HepG2 (cell line): Measurements from ENCODE around the gene RARA. TPM values are rescaled to one million over a fixed set of nuclear protein-coding genes. Genes with fewer than 3 reads are reported as not detected.

Source experiments
- AKAP8 ChIP-seq: sonication (generic); formaldehyde crosslinking; IDR thresholded peaks from 2 replicates; pipeline ENCODE4 v1.5.1; 2020; ENCODE audit warnings: mild to moderate bottlenecking, missing genetic modification reagents
- CENPT ChIP-seq: sonication (generic); formaldehyde crosslinking; IDR thresholded peaks from 2 replicates; pipeline ENCODE4 v1.8.0; 2022; ENCODE audit warnings: low read depth, mild to moderate bottlenecking, moderate library complexity, missing genetic modification reagents
- DNMT3B ChIP-seq: conservative IDR thresholded peaks from 2 replicates; pipeline ENCODE4 v1.6.1; 2016; ENCODE audit warnings: missing biosample characterization, control low read depth
- HINFP ChIP-seq: sonication (generic); formaldehyde crosslinking; IDR thresholded peaks from 2 replicates; pipeline ENCODE4 v1.4.0; 2020; ENCODE audit warnings: low read depth, mild to moderate bottlenecking, missing genetic modification reagents
- ISX ChIP-seq: sonication (generic); formaldehyde crosslinking; conservative IDR thresholded peaks from 2 replicates; pipeline ENCODE4 v1.5.0; 2020; ENCODE audit warnings: missing genetic modification reagents
- PRMT3 ChIP-seq: sonication (generic); formaldehyde crosslinking; IDR thresholded peaks from 2 replicates; pipeline ENCODE4 v1.8.1; 2022; ENCODE audit warnings: low read depth, mild to moderate bottlenecking, moderate library complexity, missing genetic modification reagents, borderline replicate concordance
- SALL2 ChIP-seq: sonication (generic); formaldehyde crosslinking; IDR thresholded peaks from 2 replicates; pipeline ENCODE4 v1.8.1; 2023; ENCODE audit warnings: mild to moderate bottlenecking, missing genetic modification reagents, inconsistent platforms
- SP2 ChIP-seq: sonication (generic); formaldehyde crosslinking; IDR thresholded peaks from 2 replicates; pipeline ENCODE4 v1.5.1; 2020; ENCODE audit warnings: mild to moderate bottlenecking, missing genetic modification reagents
- SRY ChIP-seq: sonication (generic); formaldehyde crosslinking; IDR thresholded peaks from 2 replicates; pipeline ENCODE4 v1.8.0; 2022; ENCODE audit warnings: mild to moderate bottlenecking, missing genetic modification reagents
- TBX2 ChIP-seq: sonication (generic); formaldehyde crosslinking; IDR thresholded peaks from 2 replicates; pipeline ENCODE4 v1.5.0; 2020; ENCODE audit warnings: missing genetic modification reagents, mild to moderate bottlenecking, borderline replicate concordance
- UBTF ChIP-seq: sonication (generic); formaldehyde crosslinking; IDR thresholded peaks from 2 replicates; pipeline ENCODE4 v1.4.0; 2020; ENCODE audit warnings: mild to moderate bottlenecking, missing genetic modification reagents
- WIZ ChIP-seq: sonication (generic); formaldehyde crosslinking; IDR thresholded peaks from 2 replicates; pipeline ENCODE4 v1.5.1; 2020; ENCODE audit warnings: mild to moderate bottlenecking, missing genetic modification reagents
- ZC3H4 ChIP-seq: sonication (generic); formaldehyde crosslinking; IDR thresholded peaks from 2 replicates; pipeline ENCODE4 v1.4.0; 2020; ENCODE audit warnings: missing genetic modification reagents, borderline replicate concordance
- ZFP41 ChIP-seq: sonication (generic); formaldehyde crosslinking; IDR thresholded peaks from 2 replicates; pipeline ENCODE4 v1.4.0; 2020; ENCODE audit warnings: mild to moderate bottlenecking, missing genetic modification reagents, borderline replicate concordance
- ZFY ChIP-seq: sonication (generic); formaldehyde crosslinking; IDR thresholded peaks from 2 replicates; pipeline ENCODE4 v1.4.0; 2020; ENCODE audit warnings: missing genetic modification reagents
- ZNF282 ChIP-seq: fragments of 450-650 bp; IDR thresholded peaks from 2 replicates; pipeline ENCODE4 v1.6.1; 2018; ENCODE audit not compliant: partially characterized antibody
- ZNF329 ChIP-seq: sonication (generic); formaldehyde crosslinking; IDR thresholded peaks from 2 replicates; pipeline ENCODE4 v1.9.0; 2021; ENCODE audit warnings: low read depth, mild to moderate bottlenecking, missing genetic modification reagents
- ZNF343 ChIP-seq: sonication (generic); formaldehyde crosslinking; IDR thresholded peaks from 2 replicates; pipeline ENCODE4 v1.4.0; 2020; ENCODE audit warnings: mild to moderate bottlenecking, missing genetic modification reagents
- ZNF432 ChIP-seq: sonication (generic); formaldehyde crosslinking; IDR thresholded peaks from 2 replicates; pipeline ENCODE4 v1.5.0; 2020; ENCODE audit warnings: missing genetic modification reagents, mild to moderate bottlenecking, borderline replicate concordance
- ZNF569 ChIP-seq: sonication (generic); formaldehyde crosslinking; IDR thresholded peaks from 2 replicates; pipeline ENCODE4 v1.5.0; 2020; ENCODE audit warnings: mild to moderate bottlenecking, missing genetic modification reagents, moderate library complexity, borderline replicate concordance
- ZNF703 ChIP-seq: sonication (generic); formaldehyde crosslinking; IDR thresholded peaks from 2 replicates; pipeline ENCODE4 v1.5.1; 2020; ENCODE audit warnings: missing genetic modification reagents, mild to moderate bottlenecking, moderate library complexity, borderline replicate concordance
- ZNF891 ChIP-seq: sonication (generic); formaldehyde crosslinking; IDR thresholded peaks from 2 replicates; pipeline ENCODE4 v1.5.0; 2020; ENCODE audit warnings: mild to moderate bottlenecking, missing genetic modification reagents
- polyA plus RNA-seq, 8 experiments: library from polyadenylated mRNA; depleted of rRNA in 3 of 8; stranded (reverse) in 7 of 8; unstranded in 1 of 8; fragments of >200 nt; fragmentation: Illumina TruSeq in 4 of 8; extraction: Trizol in 4 of 8; gene quantifications; 2 replicates each; pipeline versions ENCODE4 v1.2.1 to v1.2.3, GENCODE V29; 2011 to 2016; ENCODE audit warnings: low read depth in 4 of 8, missing spikeins in 1 of 8, mixed read lengths in 1 of 8; ENCODE audit not compliant: insufficient read depth in 1 of 8
- total RNA-seq, 5 experiments: library from RNA; depleted of rRNA; stranded (reverse); fragments of >200 nt; fragmentation: Illumina TruSeq; extraction: Trizol; gene quantifications; 2 replicates each; pipeline ENCODE4 v1.2.3, GENCODE V29; 2016; ENCODE audit warnings: low read depth in 1 of 5
- TF ChIP-seq, protein P1 (sequence below): IDR thresholded peaks from 2 replicates; pipeline ENCODE4 v1.6.1; 2016; ENCODE audit warnings: low read depth

RARA gene
- total and polyA plus RNA-seq, 2 of the 13 experiments (the other 11 are each of a cell fraction or from before 2014, with no cell fraction given) = 6.4 to 8.6 TPM

DNA sequence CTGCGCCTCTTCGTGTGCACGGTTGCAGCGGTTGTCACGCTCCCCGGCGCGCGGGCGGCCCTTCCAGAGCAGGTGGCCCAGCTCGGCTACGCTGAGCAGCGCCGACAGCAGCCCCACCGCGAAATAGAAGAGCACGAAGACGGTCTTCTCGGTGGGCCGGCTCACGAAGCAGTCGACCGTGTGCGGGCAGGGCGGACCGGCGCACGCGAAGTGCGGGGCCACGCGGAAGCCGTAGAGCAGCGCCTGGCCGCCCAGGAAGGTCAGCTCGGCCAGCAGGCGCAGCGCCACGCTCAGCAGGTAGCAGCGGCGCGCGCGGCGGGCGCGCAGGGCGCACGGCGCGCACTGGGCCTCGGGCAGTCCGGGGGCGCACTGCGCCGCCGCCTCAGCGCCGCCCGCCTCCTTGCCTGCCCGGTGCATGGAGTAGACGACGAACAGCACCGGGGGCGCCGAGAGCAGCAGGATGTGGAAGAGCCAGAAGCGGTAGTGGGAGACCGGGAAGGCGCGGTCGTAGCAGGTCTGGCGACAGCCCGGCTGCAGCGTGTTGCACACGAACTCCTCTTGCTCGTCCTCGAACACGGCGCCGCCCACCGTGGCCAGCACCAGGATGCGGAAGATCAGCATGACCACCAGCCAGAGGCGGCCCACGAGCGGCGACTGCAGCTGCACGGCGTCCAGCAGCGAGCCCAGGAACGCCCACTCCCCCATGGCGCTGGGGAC is 54.3 kb downstream of the RARA start (continued):
- TF ChIP-seq DNMT3B (CRISPR knock-in tag) (no peak), ZNF891 (CRISPR knock-in tag) (0 out of 2 replicates have a peak, but pooled peaks have one; percentile 12), ZFY (no peak; the same call in none of the 2 replicates), SRY (CRISPR knock-in tag) (peak; percentile 54; the same call in 1 of the 2 replicates), UBTF (CRISPR knock-in tag) (peak; percentile 42; the same call in 1 of the 2 replicates), WIZ (no peak), ZC3H4 (no peak), CENPT (no peak), ZNF282 (no peak), ZNF569 (CRISPR knock-in tag) (no peak), ZNF329 (CRISPR knock-in tag) (no peak), ZNF703 (no peak), HINFP (no peak), AKAP8 (CRISPR knock-in tag) (no peak), SALL2 (CRISPR knock-in tag) (peak; percentile 45; the same call in 1 of the 2 replicates), TBX2 (no peak; the same call in none of the 2 replicates), ZNF432 (CRISPR knock-in tag) (no peak), PRMT3 (CRISPR knock-in tag) (no peak), ZNF343 (CRISPR knock-in tag) (peak; percentile 67; the same call in 1 of the 2 replicates), ZFP41 (CRISPR knock-in tag) (no peak), SP2 (CRISPR knock-in tag) (no peak), ISX (CRISPR knock-in tag) (no peak)
- TF ChIP-seq, protein P1, sequence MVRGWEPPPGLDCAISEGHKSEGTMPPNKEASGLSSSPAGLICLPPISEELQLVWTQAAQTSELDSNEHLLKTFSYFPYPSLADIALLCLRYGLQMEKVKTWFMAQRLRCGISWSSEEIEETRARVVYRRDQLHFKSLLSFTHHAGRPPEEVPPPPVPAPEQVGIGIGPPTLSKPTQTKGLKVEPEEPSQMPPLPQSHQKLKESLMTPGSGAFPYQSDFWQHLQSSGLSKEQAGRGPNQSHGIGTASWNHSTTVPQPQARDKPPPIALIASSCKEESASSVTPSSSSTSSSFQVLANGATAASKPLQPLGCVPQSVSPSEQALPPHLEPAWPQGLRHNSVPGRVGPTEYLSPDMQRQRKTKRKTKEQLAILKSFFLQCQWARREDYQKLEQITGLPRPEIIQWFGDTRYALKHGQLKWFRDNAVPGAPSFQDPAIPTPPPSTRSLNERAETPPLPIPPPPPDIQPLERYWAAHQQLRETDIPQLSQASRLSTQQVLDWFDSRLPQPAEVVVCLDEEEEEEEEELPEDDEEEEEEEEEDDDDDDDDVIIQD (CRISPR knock-in tag) = no peak
